GM23248 (cell line): ENCODE results near the gene GRM3.

Experiments
- EZH2 ChIP-seq: fragments of 200-600 bp; sonication (generic); IDR thresholded peaks from 2 replicates; pipeline ENCODE4 v1.6.1; 2018; ENCODE audit warnings: antibody characterized with exemption, mild to moderate bottlenecking; ENCODE audit not compliant: insufficient read depth, poor library complexity, severe bottlenecking
- EZH2phosphoT487 ChIP-seq: fragments of 200-600 bp; sonication (generic); IDR thresholded peaks from 2 replicates; pipeline ENCODE4 v1.6.1; 2018; ENCODE audit warnings: antibody characterized with exemption, moderate library complexity, mild to moderate bottlenecking, low read depth; ENCODE audit not compliant: insufficient read depth

DNA sequence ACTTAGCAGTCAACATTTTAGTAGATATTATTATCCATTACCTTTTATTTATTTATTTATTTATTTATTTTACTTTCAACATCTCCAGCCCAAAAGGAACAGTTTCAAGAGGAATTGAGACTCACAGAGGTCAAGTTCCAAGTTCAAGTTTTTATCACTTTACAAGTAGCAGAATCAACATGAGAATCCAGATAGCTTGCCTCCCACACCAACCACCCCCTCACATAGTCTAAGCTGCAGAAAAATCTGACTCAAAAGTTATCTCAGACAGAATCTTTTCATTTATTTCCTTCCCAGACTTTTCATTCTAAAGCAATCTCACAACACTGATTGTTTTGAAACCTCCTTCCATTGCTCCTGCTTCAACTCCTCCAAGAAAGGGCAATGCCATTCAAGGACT lies 129.6 kb downstream of the GRM3 start:
- TF ChIP-seq EZH2 = no peak
- TF ChIP-seq EZH2phosphoT487 = no peak
